DMS114 treated with DMSO at 0.1 percent for 48 hours (cell line): ENCODE data around the gene PLPPR1.

Source experiments
- DNase-seq: peaks from one replicate; lab custom pipeline; 2025; ENCODE audit not compliant: unreplicated experiment; lab: John Stamatoyannopoulos, UW

The PLPPR1 gene

DNA sequence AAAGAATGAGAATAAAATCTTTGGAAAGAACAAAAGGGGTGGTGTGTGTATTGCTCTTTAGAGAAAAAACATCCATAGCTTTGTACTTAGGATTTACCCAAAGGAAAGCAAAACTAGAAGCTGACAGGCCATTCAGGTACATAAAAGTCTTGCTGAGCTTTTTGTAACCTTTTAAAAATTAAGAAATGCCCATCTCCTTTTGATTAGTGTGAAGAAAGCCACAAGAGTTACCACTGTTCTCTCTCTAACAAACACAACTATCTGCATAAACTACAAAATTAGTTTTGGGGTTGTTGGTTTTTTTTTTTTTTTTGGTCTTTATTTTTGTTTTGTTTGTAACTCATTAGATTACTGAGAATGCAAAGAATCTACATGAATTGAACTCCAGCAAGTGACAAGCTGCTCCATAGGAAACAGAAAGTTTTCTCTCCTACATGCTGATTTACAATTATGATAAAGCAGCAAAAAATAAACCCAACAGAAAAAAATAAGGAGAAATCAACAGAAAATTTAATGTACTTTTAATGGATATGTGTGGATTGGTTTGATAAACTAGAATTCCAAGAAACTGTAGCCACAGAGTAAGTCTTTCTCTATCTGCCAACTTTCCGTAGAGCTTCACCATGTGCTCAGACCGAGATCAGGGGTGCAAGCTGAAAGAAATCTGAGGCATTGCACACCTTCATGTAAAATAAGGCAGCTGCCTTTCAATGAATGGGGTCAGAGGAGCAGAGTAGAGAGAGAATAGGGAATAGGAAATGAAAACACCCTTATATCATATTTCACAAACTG, 344.0 kb downstream of the PLPPR1 start:
- no peak for DNase-seq
